Neural cell (in vitro differentiated cells): Measurements from ENCODE around the gene FBXO3. TPM values are rescaled to one million over a fixed set of nuclear protein-coding genes. Genes with fewer than 3 reads are reported as not detected.

Experiments used
- H2AFZ ChIP-seq: fragments of 200-600, 300-800 bp; sonication (generic), shearing (Covaris generic); 2 replicates; pipeline ENCODE4 v1.6.0; 2014; ENCODE audit warnings: low read depth, mild to moderate bottlenecking, antibody characterized with exemption, low read length, moderate library complexity
- H3F3A ChIP-seq: fragments of 200-600 bp; shearing (Covaris generic); 2 replicates; pipeline ENCODE4 v1.6.1; 2016; ENCODE audit warnings: mild to moderate bottlenecking, moderate library complexity, mixed read lengths, antibody characterized with exemption, low read length; ENCODE audit not compliant: insufficient read depth, poor library complexity, severe bottlenecking
- H3K27ac ChIP-seq: fragments of 200-600, 300-800 bp; sonication (generic), shearing (Covaris generic); 2 replicates; pipeline ENCODE4 v1.5.1; 2014; ENCODE audit warnings: mild to moderate bottlenecking, low read length, moderate library complexity
- H3K27me3 ChIP-seq: fragments of 300-800, 200-600 bp; sonication (generic), shearing (Covaris generic); 2 replicates; pipeline ENCODE4 v1.6.0; 2014; ENCODE audit warnings: mild to moderate bottlenecking, low read depth, low read length, moderate library complexity; ENCODE audit not compliant: insufficient read depth
- H3K36me3 ChIP-seq: fragments of 300-800, 200-600 bp; sonication (generic), shearing (Covaris generic); 2 replicates; pipeline ENCODE4 v1.5.1; 2014; ENCODE audit warnings: mild to moderate bottlenecking, antibody characterized with exemption, low read length, moderate library complexity; ENCODE audit not compliant: insufficient read depth
- H3K4me2 ChIP-seq: fragments of 300-800, 200-600 bp; sonication (generic), shearing (Covaris generic); 2 replicates; pipeline ENCODE4 v1.6.0; 2014; ENCODE audit warnings: mild to moderate bottlenecking, low read length
- H3K4me3 ChIP-seq: fragments of 300-800, 200-600 bp; sonication (generic), shearing (Covaris generic); 2 replicates; pipeline ENCODE4 v1.5.1; 2014; ENCODE audit warnings: mild to moderate bottlenecking, low read length, moderate library complexity
- H3K79me2 ChIP-seq: fragments of 200-600 bp; shearing (Covaris generic); replicated peaks from 2 replicates; pipeline ENCODE4 v1.6.0; 2014; ENCODE audit warnings: mild to moderate bottlenecking, low read length, moderate library complexity; ENCODE audit not compliant: insufficient read depth
- H3K9ac ChIP-seq: fragments of 300-800, 200-600 bp; sonication (generic), shearing (Covaris generic); 2 replicates; pipeline ENCODE4 v1.6.1; 2016; ENCODE audit warnings: mild to moderate bottlenecking, low read length, mixed read lengths
- H3K9me2 ChIP-seq: fragments of 200-600 bp; shearing (Covaris generic); 2 replicates; pipeline ENCODE4 v1.6.1; 2016; ENCODE audit warnings: mild to moderate bottlenecking, low read length, mixed read lengths; ENCODE audit not compliant: insufficient read depth
- H3K9me3 ChIP-seq: fragments of 200-600, 300-800 bp; sonication (generic), shearing (Covaris generic); 2 replicates; pipeline ENCODE4 v1.6.1; 2016; ENCODE audit warnings: mild to moderate bottlenecking, mixed run types, low read length, moderate library complexity, mixed read lengths
- H4K20me1 ChIP-seq: fragments of 200-600 bp; shearing (Covaris generic); 2 replicates; pipeline ENCODE4 v1.6.1; 2016; ENCODE audit warnings: mild to moderate bottlenecking, mixed run types; ENCODE audit not compliant: insufficient read depth
- CTCF ChIP-seq: fragments of 450-650 bp; IDR thresholded peaks from 2 replicates; pipeline ENCODE4 v1.5.1; 2014; ENCODE audit warnings: antibody characterized with exemption, mild to moderate bottlenecking, moderate library complexity; ENCODE audit not compliant: poor library complexity, severe bottlenecking
- EP300 ChIP-seq: fragments of 450-650 bp; conservative IDR thresholded peaks from 2 replicates; pipeline ENCODE4 v1.6.1; 2014; ENCODE audit warnings: antibody characterized with exemption, mild to moderate bottlenecking, moderate library complexity; ENCODE audit not compliant: poor library complexity, severe bottlenecking
- EZH2 ChIP-seq: fragments of 200-600, 300-800 bp; shearing (Covaris generic), sonication (generic); IDR thresholded peaks from 2 replicates; pipeline ENCODE4 v1.6.1; 2014; ENCODE audit warnings: antibody characterized with exemption, low read length, borderline replicate concordance, mild to moderate bottlenecking; ENCODE audit not compliant: insufficient read depth, poor library complexity, severe bottlenecking
- MXI1 ChIP-seq: fragments of 450-650 bp; conservative IDR thresholded peaks from 2 replicates; pipeline ENCODE4 v1.6.1; 2014; ENCODE audit warnings: antibody characterized with exemption, mild to moderate bottlenecking; ENCODE audit not compliant: poor library complexity, severe bottlenecking
- POLR2AphosphoS5 ChIP-seq: IDR thresholded peaks from 2 replicates; pipeline ENCODE4 v1.6.1; 2012
- RAD21 ChIP-seq: fragments of 450-650 bp; conservative IDR thresholded peaks from 2 replicates; pipeline ENCODE4 v1.6.1; 2014; ENCODE audit warnings: antibody characterized with exemption, mild to moderate bottlenecking, moderate library complexity
- REST ChIP-seq: IDR thresholded peaks from 2 replicates; pipeline ENCODE4 v1.6.1; 2012; ENCODE audit warnings: borderline replicate concordance
- SMC3 ChIP-seq: fragments of 450-650 bp; conservative IDR thresholded peaks from 2 replicates; pipeline ENCODE4 v1.6.1; 2014; ENCODE audit warnings: antibody characterized with exemption, mild to moderate bottlenecking, moderate library complexity; ENCODE audit not compliant: poor library complexity
- TAF1 ChIP-seq: IDR thresholded peaks from 2 replicates; pipeline ENCODE4 v1.6.1; 2012; ENCODE audit warnings: low read depth
- polyA plus RNA-seq: library from polyadenylated mRNA; depleted of rRNA; stranded (reverse); fragments of >200 nt; gene quantifications from 2 replicates; pipeline ENCODE4 v1.2.3, GENCODE V29; 2014

Gene FBXO3
- polyA plus RNA-seq, 1 donor from 2014 or later = 115 TPM

GRCh38 chr11:33761471-33761870, 12.8 kb downstream of the FBXO3 start:
- Histone ChIP-seq H4K20me1 (no peaks in the 10 kb centered on the region), H3K36me3 (peaks cover 22% of the 10 kb centered on the region), H3K79me2 (peaks cover 4% of the 10 kb centered on the region), H3K27ac (no peak overlapping the region), H3K9ac (no peak overlapping the region), H3K9me3 (no peaks in the 10 kb centered on the region), H3K27me3 (no peaks in the 10 kb centered on the region), H3K9me2 (no peaks in the 10 kb centered on the region), H3K4me2 (no peak overlapping the region), H3F3A (no peaks in the 10 kb centered on the region), H3K4me3 (no peak overlapping the region), H2AFZ (no peak overlapping the region)
- TF ChIP-seq RAD21 (no peak), POLR2AphosphoS5 (no peak), CTCF (no peak), EZH2 (no peak), TAF1 (no peak), SMC3 (no peak), MXI1 (no peak), EP300 (no peak), REST (no peak)

- no peak overlapping the region for H3K9ac ChIP-seq
- no peaks in the 10 kb centered on the region for H3K9me3 ChIP-seq
- H3K36me3 ChIP-seq = peaks cover 8% of the 10 kb centered on the region
- TF ChIP-seq EP300 (no peak), TAF1 (no peak), RAD21 (no peak), MXI1 (no peak), SMC3 (no peak), REST (no peak), POLR2AphosphoS5 (no peak)
- H3K27ac ChIP-seq = no peak overlapping the region
- H3K4me2 ChIP-seq = no peak overlapping the region
- no peaks in the 10 kb centered on the region for H3F3A ChIP-seq
- H3K79me2 ChIP-seq = no peaks in the 10 kb centered on the region
- H3K9me2 ChIP-seq = no peaks in the 10 kb centered on the region
- no peak overlapping the region for H3K4me3 ChIP-seq
- H2AFZ ChIP-seq = no peak overlapping the region
- H4K20me1 ChIP-seq = no peaks in the 10 kb centered on the region
- H3K27me3 ChIP-seq = no peaks in the 10 kb centered on the region
Measured at GRCh38 chr11:33753304-33753967, 20.9 kb downstream of the FBXO3 start.
